OCI-LY3 (cell line): ENCODE measurements around the gene WDHD1.

Experiments
- H2AFZ ChIP-seq: fragments of 200-600, 300-600 bp; shearing (Covaris generic); 2 replicates; pipeline ENCODE4 v1.6.0; 2014; ENCODE audit warnings: antibody characterized with exemption, low read depth, low read length
- H3K27ac ChIP-seq: fragments of 200-600, 300-600 bp; sonication (generic); 2 replicates; pipeline ENCODE4 v1.5.1; 2014; ENCODE audit warnings: mild to moderate bottlenecking, low read length, moderate library complexity, mixed read lengths
- H3K27me3 ChIP-seq: fragments of 200-600, 300-600 bp; sonication (generic); 2 replicates; pipeline ENCODE4 v1.6.1; 2014; ENCODE audit warnings: low read depth, low read length, mixed read lengths
- H3K36me3 ChIP-seq: fragments of 200-600, 300-600 bp; sonication (generic); replicated peaks from 2 replicates; pipeline ENCODE3; 2014; ENCODE audit warnings: low read depth, low read length, mixed read lengths
- H3K4me1 ChIP-seq: fragments of 300-600, 200-600 bp; sonication (generic); 2 replicates; pipeline ENCODE4 v1.6.1; 2014; ENCODE audit warnings: low read length, mixed read lengths
- H3K4me2 ChIP-seq: fragments of 200-600, 300-600 bp; sonication (generic); 2 replicates; pipeline ENCODE4 v1.6.1; 2014; ENCODE audit warnings: low read length, mixed read lengths
- H3K4me3 ChIP-seq: fragments of 300-600, 200-600 bp; sonication (generic); 2 replicates; pipeline ENCODE4 v1.5.1; 2014; ENCODE audit warnings: antibody characterized with exemption, mild to moderate bottlenecking, low read length, moderate library complexity
- H3K79me2 ChIP-seq: fragments of 300-600, 200-600 bp; shearing (Covaris generic); 2 replicates; pipeline ENCODE4 v1.6.1; 2014; ENCODE audit warnings: mild to moderate bottlenecking, low read length, mixed read lengths
- H3K9ac ChIP-seq: fragments of 300-600, 200-600 bp; shearing (Covaris generic); 2 replicates; pipeline ENCODE4 v1.6.0; 2014; ENCODE audit warnings: mild to moderate bottlenecking, low read length, moderate library complexity
- H3K9me3 ChIP-seq: fragments of 200-600, 300-600 bp; shearing (Covaris generic); 2 replicates; pipeline ENCODE4 v1.6.1; 2014; ENCODE audit warnings: low read length, mixed read lengths; ENCODE audit not compliant: insufficient read depth
- H4K20me1 ChIP-seq: fragments of 200-600, 300-600 bp; sonication (generic); 2 replicates; pipeline ENCODE4 v1.6.1; 2016; ENCODE audit warnings: low read length, mixed read lengths; ENCODE audit not compliant: insufficient read depth
- EZH2phosphoT487 ChIP-seq: fragments of 200-600 bp; shearing (Covaris generic); IDR thresholded peaks from 2 replicates; pipeline ENCODE4 v1.6.1; 2018; ENCODE audit warnings: antibody characterized with exemption, mixed run types, low read depth
- TF ChIP-seq, protein P1 (sequence below): fragments of 200-600, 300-600 bp; sonication (generic); IDR thresholded peaks from 2 replicates; pipeline ENCODE4 v1.5.1; 2014; ENCODE audit warnings: antibody characterized with exemption, low read length, low read depth

Gene WDHD1

GRCh38 chr14:55031190-55031589, 4.3 kb upstream of the WDHD1 start:
- Histone ChIP-seq H3K9ac (no peak overlapping the region), H3K79me2 (peaks cover 72% of the 10 kb centered on the region), H3K36me3 (peaks cover 14% of the 10 kb centered on the region), H3K9me3 (no peaks in the 10 kb centered on the region), H3K4me1 (peaks cover 35% of the 10 kb centered on the region), H4K20me1 (peaks cover 13% of the 10 kb centered on the region; the same call in 1 of the 2 replicates), H3K4me3 (no peak overlapping the region), H3K27me3 (no peaks in the 10 kb centered on the region), H3K27ac (no peak overlapping the region), H3K4me2 (peak overlapping the region; percentile 4), H2AFZ (no peak overlapping the region)
- no peak for TF ChIP-seq EZH2phosphoT487
- TF ChIP-seq, protein P1, sequence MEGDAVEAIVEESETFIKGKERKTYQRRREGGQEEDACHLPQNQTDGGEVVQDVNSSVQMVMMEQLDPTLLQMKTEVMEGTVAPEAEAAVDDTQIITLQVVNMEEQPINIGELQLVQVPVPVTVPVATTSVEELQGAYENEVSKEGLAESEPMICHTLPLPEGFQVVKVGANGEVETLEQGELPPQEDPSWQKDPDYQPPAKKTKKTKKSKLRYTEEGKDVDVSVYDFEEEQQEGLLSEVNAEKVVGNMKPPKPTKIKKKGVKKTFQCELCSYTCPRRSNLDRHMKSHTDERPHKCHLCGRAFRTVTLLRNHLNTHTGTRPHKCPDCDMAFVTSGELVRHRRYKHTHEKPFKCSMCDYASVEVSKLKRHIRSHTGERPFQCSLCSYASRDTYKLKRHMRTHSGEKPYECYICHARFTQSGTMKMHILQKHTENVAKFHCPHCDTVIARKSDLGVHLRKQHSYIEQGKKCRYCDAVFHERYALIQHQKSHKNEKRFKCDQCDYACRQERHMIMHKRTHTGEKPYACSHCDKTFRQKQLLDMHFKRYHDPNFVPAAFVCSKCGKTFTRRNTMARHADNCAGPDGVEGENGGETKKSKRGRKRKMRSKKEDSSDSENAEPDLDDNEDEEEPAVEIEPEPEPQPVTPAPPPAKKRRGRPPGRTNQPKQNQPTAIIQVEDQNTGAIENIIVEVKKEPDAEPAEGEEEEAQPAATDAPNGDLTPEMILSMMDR = no peak

- peaks cover 13% of the 10 kb centered on the region; the same call in 1 of the 2 replicates for H4K20me1 ChIP-seq
Observed at GRCh38 chr14:55028476-55028875, 1.6 kb upstream of the WDHD1 start.

DNA sequence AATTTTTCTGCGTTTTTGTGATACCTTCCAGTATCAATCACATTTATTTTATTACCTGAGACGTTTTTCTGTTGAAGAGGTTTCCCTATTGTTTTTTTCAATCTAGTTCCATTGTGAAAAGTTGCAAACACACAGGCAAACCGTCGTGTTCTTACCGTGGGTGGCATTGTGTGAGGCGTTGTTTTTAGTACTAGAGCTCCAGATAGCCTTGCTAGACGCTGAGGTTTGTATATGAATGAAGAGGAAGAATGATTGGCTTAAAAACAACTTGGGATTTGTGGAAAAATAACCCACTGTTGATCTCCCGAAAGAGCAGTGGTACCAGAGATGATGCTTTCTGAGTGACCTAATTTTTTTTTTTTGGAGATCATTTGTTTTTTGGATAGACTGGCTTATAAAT, 1.2 kb upstream of the WDHD1 start:
- Histone ChIP-seq H2AFZ (no peak overlapping the region), H3K27me3 (no peaks in the 10 kb centered on the region), H3K27ac (no peak overlapping the region; the same call in 1 of the 2 replicates), H3K4me1 (peaks cover 43% of the 10 kb centered on the region), H3K9ac (peak overlapping the region; percentile 80), H4K20me1 (peaks cover 13% of the 10 kb centered on the region; the same call in 1 of the 2 replicates), H3K79me2 (peaks cover 81% of the 10 kb centered on the region), H3K4me2 (peak overlapping the region; percentile 69), H3K4me3 (peak overlapping the region; percentile 87), H3K36me3 (peaks cover 8% of the 10 kb centered on the region), H3K9me3 (no peaks in the 10 kb centered on the region)
- no peak for TF ChIP-seq EZH2phosphoT487
- TF ChIP-seq, protein P1 = no peak

More at GRCh38 chr14:55028476-55028875, 1.6 kb upstream of the WDHD1 start:
- Histone ChIP-seq H3K36me3 (peaks cover 6% of the 10 kb centered on the region), H3K9ac (peak overlapping the region; percentile 80), H2AFZ (no peak overlapping the region), H3K9me3 (no peaks in the 10 kb centered on the region), H3K4me1 (peaks cover 43% of the 10 kb centered on the region), H3K27ac (no peak overlapping the region), H3K27me3 (no peaks in the 10 kb centered on the region), H3K79me2 (peaks cover 79% of the 10 kb centered on the region), H3K4me3 (peak overlapping the region; percentile 87), H3K4me2 (peak overlapping the region; percentile 69)
- TF ChIP-seq EZH2phosphoT487 = no peak
- TF ChIP-seq, protein P1 = no peak

DNA sequence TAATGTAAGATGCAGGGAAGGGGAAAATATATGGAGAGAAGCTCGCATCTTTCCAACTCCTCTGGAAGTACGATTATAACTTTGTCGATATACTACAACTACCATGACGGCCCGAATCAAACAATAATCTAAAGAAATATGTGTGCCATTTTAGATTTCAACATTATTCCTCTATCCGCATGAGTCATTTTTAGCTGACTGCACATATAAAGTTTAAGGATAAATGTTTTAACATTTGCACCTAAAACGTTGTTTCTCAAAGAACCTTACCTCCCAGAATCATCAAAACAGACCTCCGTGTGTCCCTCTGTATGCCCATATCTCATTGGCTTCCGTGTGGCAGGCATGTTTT, 482 bp downstream of the WDHD1 start:
- Histone ChIP-seq H2AFZ (peak overlapping the region; percentile 76), H3K79me2 (peaks cover 69% of the 10 kb centered on the region), H3K4me2 (peak overlapping the region; percentile 67), H3K9me3 (no peaks in the 10 kb centered on the region), H3K4me3 (peak overlapping the region; percentile 87), H3K4me1 (peaks cover 40% of the 10 kb centered on the region), H3K9ac (peak overlapping the region; percentile 95), H3K36me3 (peaks cover 11% of the 10 kb centered on the region), H3K27me3 (no peaks in the 10 kb centered on the region), H4K20me1 (peaks cover 10% of the 10 kb centered on the region; the same call in 1 of the 2 replicates), H3K27ac (peak overlapping the region; percentile 37)
- TF ChIP-seq EZH2phosphoT487 = no peak
- TF ChIP-seq, protein P1 = no peak
